GM12892 (cell line): Measurements from ENCODE around the gene IL17C. TPM values are rescaled to one million over a fixed set of nuclear protein-coding genes. Genes with fewer than 3 reads are reported as not detected.

Experiments
- DNase-seq: peaks from one replicate; pipeline ENCODE4 v3.0.0; 2011; ENCODE audit not compliant: insufficient read length
- FAIRE-seq: peaks from 2 replicates; lab custom pipeline; 2011; peaks lifted over from hg19 to GRCh38; lab: Jason Lieb, UNC
- POLR2A ChIP-seq: IDR thresholded peaks from 2 replicates; pipeline ENCODE4 v1.6.1; 2011; ENCODE audit warnings: low read depth, low read length, control low read depth
- POLR2AphosphoS5 ChIP-seq: IDR thresholded peaks from 2 replicates; pipeline ENCODE4 v1.6.1; 2011; ENCODE audit warnings: low read depth, low read length, control low read depth
- TAF1 ChIP-seq: IDR thresholded peaks from 2 replicates; pipeline ENCODE4 v1.6.1; 2011; ENCODE audit warnings: low read depth, mild to moderate bottlenecking, control low read depth, low read length, borderline replicate concordance
- polyA plus RNA-seq: library from polyadenylated mRNA; unstranded; fragments of >200 nt; gene quantifications from one replicate; pipeline ENCODE4 v1.2.1, GENCODE V29; 2012; ENCODE audit warnings: missing spikeins, inconsistent platforms; ENCODE audit not compliant: missing spikeins

The IL17C gene
- not detected for polyA plus RNA-seq

GRCh38 chr16:88638323-88639230 lies at the start of gene IL17C:
TSS of gene IL17C (plus strand) at chr16:88638572. CDS start at chr16:88638642, 70 bp downstream.
- DNase-seq (no peak), FAIRE-seq (no peak)
- TF ChIP-seq POLR2A (no peak), POLR2AphosphoS5 (no peak), TAF1 (no peak)

- DNase-seq, result no peak
- no peak for FAIRE-seq
- no peak for TF ChIP-seq TAF1
- no peak for TF ChIP-seq POLR2A
- TF ChIP-seq POLR2AphosphoS5, result no peak
These were observed 49.6 kb upstream of the IL17C start for GRCh38 chr16:88588754-88589153.

GRCh38 chr16:88589441-88589840 lies 48.9 kb upstream of the IL17C start:
- TF ChIP-seq POLR2AphosphoS5 (no peak), POLR2A (no peak), TAF1 (no peak)
- DNase-seq (no peak), FAIRE-seq (no peak)

- TF ChIP-seq POLR2AphosphoS5 (0 out of 2 replicates have a peak, but pooled peaks have one; percentile 38), POLR2A (no peak)
- FAIRE-seq, result peak; percentile 91
- DNase-seq, result peak; percentile 48
These were observed 46.8 kb upstream of the IL17C start for GRCh38 chr16:88591577-88592021.

DNA sequence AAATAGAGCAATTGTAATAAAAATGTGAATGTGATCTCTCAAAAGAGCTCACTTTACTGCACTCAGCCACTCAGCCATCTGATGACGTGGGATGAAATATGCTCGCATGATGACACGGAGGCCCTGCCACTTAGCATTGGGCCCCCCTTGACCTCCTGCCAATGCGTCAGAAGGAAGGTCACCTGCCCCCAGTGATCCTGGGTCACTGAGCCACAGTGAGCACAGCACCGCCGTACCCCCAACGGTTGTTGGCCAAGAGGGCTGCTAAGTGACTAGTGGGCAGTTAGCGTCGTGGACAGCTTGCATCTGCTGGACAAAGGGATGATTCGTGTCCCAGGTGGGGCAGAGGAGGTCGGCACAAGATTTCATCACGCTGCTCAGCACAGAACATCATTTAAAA lies 45.3 kb upstream of the IL17C start:
- TF ChIP-seq POLR2AphosphoS5 (no peak), POLR2A (no peak), TAF1 (no peak)
- FAIRE-seq, result no peak
- no peak for DNase-seq

DNA sequence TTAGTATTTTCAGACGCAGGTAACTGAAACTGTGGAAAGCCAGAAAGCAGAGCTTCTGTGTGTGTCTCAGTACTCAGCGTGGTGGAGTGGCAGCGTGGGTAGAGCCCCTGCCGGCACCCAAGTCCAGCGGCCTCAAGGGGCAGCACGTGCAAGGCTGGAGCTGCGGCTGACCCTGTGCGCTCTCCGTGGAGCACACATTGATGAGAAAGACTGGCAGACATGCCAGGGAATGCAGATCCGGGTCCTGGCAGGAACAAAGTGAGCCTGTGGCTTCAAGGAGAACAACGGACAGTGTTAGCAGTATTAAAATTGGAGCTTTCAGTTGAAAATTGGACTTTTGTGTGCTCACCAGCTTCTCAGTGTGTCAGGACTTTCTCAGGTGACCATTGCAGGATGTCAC lies 44.9 kb upstream of the IL17C start:
- DNase-seq (no peak), FAIRE-seq (no peak)
- TF ChIP-seq TAF1, result no peak
- TF ChIP-seq POLR2AphosphoS5, result no peak
- TF ChIP-seq POLR2A, result no peak

GRCh38 chr16:88593910-88594309 lies 44.5 kb upstream of the IL17C start:
- no peak for DNase-seq
- TF ChIP-seq TAF1, result no peak
- TF ChIP-seq POLR2AphosphoS5, result no peak
- no peak for TF ChIP-seq POLR2A
- FAIRE-seq, result no peak

DNA sequence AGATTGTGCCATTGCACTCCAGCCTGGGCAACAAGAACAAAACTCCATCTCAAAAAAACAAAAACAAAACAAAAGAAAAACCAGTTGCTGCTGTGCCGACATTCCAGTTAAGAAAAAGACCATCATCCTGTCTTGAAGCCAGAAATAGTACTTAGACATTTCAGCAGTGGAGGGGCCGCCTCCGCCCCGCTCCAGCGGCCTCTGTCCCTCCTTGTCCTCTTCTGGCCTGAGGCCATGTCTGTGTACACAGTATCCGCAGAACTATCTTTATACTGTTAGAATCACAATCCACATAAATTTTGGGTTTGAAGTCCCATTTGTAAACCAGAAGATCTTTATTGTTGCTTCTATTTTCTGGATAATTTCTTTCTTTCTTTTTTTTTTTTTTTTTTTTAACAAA lies 43.3 kb upstream of the IL17C start:
- DNase-seq (no peak), FAIRE-seq (no peak)

GRCh38 chr16:88595921-88596320 lies 42.5 kb upstream of the IL17C start:
- TF ChIP-seq POLR2AphosphoS5, result no peak
- TF ChIP-seq POLR2A, result no peak
- no peak for TF ChIP-seq TAF1
- FAIRE-seq, result no peak

More for the DNA sequence above, 43.3 kb upstream of the IL17C start:
- TF ChIP-seq POLR2A, result no peak
- TF ChIP-seq TAF1, result no peak
- TF ChIP-seq POLR2AphosphoS5, result no peak

DNA sequence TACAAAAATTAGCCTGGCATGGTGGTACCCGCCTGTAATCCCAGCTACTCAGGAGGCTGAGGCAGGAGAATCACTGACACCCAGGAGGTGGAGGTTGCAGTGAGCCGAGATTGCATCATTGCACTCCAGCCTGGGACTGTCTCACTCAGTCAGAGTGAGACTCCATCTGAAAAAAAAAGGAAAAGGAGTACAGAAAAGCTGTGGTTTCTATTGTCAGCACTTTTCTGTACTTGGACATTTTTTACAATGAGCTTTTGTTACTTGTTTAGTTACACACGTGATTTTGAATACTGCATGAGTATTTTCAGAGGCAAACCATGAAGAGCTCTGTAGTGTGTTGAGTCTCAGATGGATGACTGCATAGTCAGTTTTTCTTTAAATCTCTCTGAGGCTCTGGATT lies 41.9 kb upstream of the IL17C start:
- no peak for DNase-seq
- FAIRE-seq, result no peak
- no peak for TF ChIP-seq POLR2AphosphoS5
- no peak for TF ChIP-seq TAF1
- no peak for TF ChIP-seq POLR2A

More at GRCh38 chr16:88595921-88596320, 42.5 kb upstream of the IL17C start:
- no peak for DNase-seq

DNA sequence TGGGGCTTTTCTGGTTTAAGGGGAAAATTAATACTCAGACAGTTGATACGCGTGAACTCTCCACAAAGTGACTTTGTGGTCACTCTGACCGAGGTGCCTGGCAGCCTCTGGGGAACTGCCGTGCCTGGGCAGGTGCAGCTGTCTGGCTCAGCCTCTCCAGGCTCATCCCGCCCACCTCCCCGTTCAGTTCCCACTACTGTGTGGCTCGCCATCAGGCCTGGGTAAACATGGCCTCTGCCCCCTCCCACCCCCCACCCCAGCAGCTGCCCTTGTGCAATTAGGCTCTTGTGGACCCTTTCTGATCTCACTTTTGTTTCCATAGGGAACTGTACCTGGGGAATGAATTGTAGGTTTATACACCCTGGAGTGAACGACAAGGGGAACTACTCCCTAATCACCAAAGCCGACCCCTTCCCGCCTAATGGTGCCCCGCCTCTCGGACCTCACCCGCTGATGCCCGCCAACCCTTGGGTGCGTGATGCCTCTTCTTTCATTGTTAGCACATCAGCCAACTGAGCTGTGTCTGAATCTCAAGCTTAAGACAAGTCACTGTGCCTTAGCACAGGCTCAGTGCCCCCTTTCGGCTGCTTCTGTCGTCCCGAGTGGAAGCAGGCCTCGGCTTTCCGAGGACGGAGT lies 40.4 kb upstream of the IL17C start:
- FAIRE-seq (no peak), DNase-seq (no peak)
- TF ChIP-seq TAF1, result no peak
- TF ChIP-seq POLR2AphosphoS5, result no peak
- TF ChIP-seq POLR2A, result no peak
